Measurements from ENCODE around the gene NIT1.

NIT1 gene

GRCh38 chr1:161100556-161100955, 17.3 kb upstream of the NIT1 start:
- CTCF ChIA-PET, result interaction anchor here (0.6 to 1.1 kb wide), 3 partner anchors 29 to 881 kb away, joined by 3 to 5 read pairs (median 4); no protein-coding TSS in a partner anchor
- DNase-seq (ENCODE audit: low spot score), result no peak
- no peak for TF ChIP-seq CTCF (conservative IDR thresholded peaks at IDR 0.05; ENCODE audit: low read depth)
- POLR2A ChIA-PET (ENCODE audit: low non-redundant PET), result interaction anchor here (0.6 kb wide), 1 partner anchor 113 kb away, joined by 4 read pairs; no protein-coding TSS in a partner anchor
- no peak overlapping the region for H3K27ac ChIP-seq

GRCh38 chr1:161106431-161106830, 11.5 kb upstream of the NIT1 start:
- TF ChIP-seq CTCF (conservative IDR thresholded peaks at IDR 0.05; ENCODE audit: low read depth), result no peak
- no peak overlapping the region for H3K27ac ChIP-seq
- ChIA-PET POLR2A (ENCODE audit: low non-redundant PET) (no interaction called here), CTCF (no interaction called here)
- DNase-seq (ENCODE audit: low spot score), result no peak

- no peak overlapping the region for H3K27ac ChIP-seq
- POLR2A ChIA-PET (ENCODE audit: low non-redundant PET), result no interaction called here
- DNase-seq (ENCODE audit: low spot score), result no peak
- TF ChIP-seq CTCF (conservative IDR thresholded peaks at IDR 0.05; ENCODE audit: low read depth), result no peak
- CTCF ChIA-PET, result no interaction called here
Measured at GRCh38 chr1:161111117-161111516, 6.8 kb upstream of the NIT1 start.

GRCh38 chr1:161111527-161111926, 6.4 kb upstream of the NIT1 start:
- no peak for DNase-seq (ENCODE audit: low spot score)
- no peak for TF ChIP-seq CTCF (conservative IDR thresholded peaks at IDR 0.05; ENCODE audit: low read depth)
- POLR2A ChIA-PET (ENCODE audit: low non-redundant PET), result no interaction called here
- CTCF ChIA-PET, result no interaction called here
- no peak overlapping the region for H3K27ac ChIP-seq

GRCh38 chr1:161113915-161114314, 4.0 kb upstream of the NIT1 start:
- TF ChIP-seq CTCF (conservative IDR thresholded peaks at IDR 0.05; ENCODE audit: low read depth), result no peak
- CTCF ChIA-PET, result no interaction called here
- POLR2A ChIA-PET (ENCODE audit: low non-redundant PET), result no interaction called here
- peak overlapping the region; percentile 57; the same call in 1 of the 2 replicates for H3K27ac ChIP-seq
- no peak for DNase-seq (ENCODE audit: low spot score)

GRCh38 chr1:161114556-161114955, 3.3 kb upstream of the NIT1 start:
- DNase-seq (ENCODE audit: low spot score), result no peak
- H3K27ac ChIP-seq, result peak overlapping the region; percentile 96
- ChIA-PET POLR2A (ENCODE audit: low non-redundant PET) (no interaction called here), CTCF (interaction anchor here (0.6 kb wide), 1 partner anchor 163 kb away, joined by 3 read pairs; no protein-coding TSS in a partner anchor)
- no peak for TF ChIP-seq CTCF (conservative IDR thresholded peaks at IDR 0.05; ENCODE audit: low read depth)
